ENCODE measurements around the gene PLIN3.
"Not testable (repeated sequence)": the region's sequence is repeated elsewhere in the genome, so short reads cannot be mapped to it uniquely, and the experiment has no call there.

The PLIN3 gene, protein sequence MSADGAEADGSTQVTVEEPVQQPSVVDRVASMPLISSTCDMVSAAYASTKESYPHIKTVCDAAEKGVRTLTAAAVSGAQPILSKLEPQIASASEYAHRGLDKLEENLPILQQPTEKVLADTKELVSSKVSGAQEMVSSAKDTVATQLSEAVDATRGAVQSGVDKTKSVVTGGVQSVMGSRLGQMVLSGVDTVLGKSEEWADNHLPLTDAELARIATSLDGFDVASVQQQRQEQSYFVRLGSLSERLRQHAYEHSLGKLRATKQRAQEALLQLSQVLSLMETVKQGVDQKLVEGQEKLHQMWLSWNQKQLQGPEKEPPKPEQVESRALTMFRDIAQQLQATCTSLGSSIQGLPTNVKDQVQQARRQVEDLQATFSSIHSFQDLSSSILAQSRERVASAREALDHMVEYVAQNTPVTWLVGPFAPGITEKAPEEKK

GRCh38 chr19:4867534-4868285 is at the start of gene PLIN3:
TSS of gene PLIN3 (minus strand) at chr19:4867667. CDS start at chr19:4861394, 6,273 bp downstream.
- peak; percentile 94 for DNase-seq (ENCODE audit: low spot score)

DNA sequence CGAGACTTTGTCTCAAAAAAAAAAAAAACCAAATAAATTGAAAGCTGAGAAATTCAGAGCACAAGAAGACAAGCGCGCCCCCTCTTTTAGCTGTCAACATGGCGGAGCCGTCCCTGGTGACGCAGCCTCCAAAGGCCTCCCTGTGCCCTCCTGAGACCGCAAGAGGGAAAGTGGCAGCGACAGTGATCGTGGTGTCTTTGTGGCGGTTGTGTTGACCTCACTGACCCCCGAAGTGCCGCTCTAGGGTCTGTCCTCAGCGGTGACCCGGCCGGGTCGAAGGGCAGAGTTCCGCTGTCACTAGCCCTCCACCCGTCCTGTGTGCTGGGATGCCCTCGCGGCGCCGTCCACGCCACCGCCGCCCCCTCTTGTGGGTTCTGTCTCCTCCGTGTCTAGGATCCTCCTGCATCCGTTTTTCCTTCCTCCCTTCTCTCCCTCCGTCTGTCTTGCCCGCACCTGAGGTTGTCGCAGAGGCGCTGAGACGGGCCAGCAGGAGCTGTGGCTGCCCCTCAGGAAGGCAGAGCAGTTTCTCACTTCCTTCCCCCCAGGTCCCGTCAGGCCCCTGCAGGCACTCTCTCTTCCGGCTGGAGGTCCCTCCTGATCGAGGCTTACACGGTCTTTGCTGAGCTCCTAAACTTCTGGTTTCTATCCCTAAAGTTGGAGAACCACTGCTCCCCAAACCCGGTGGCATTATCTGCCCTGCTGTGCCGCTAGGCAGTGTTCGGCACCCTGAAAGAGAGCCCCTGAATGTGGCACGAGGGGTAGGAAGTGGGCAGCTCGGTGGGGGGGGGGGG is 49.0 kb upstream of the PLIN3 start:
- DNase-seq (ENCODE audit: low spot score), result no peak

DNA sequence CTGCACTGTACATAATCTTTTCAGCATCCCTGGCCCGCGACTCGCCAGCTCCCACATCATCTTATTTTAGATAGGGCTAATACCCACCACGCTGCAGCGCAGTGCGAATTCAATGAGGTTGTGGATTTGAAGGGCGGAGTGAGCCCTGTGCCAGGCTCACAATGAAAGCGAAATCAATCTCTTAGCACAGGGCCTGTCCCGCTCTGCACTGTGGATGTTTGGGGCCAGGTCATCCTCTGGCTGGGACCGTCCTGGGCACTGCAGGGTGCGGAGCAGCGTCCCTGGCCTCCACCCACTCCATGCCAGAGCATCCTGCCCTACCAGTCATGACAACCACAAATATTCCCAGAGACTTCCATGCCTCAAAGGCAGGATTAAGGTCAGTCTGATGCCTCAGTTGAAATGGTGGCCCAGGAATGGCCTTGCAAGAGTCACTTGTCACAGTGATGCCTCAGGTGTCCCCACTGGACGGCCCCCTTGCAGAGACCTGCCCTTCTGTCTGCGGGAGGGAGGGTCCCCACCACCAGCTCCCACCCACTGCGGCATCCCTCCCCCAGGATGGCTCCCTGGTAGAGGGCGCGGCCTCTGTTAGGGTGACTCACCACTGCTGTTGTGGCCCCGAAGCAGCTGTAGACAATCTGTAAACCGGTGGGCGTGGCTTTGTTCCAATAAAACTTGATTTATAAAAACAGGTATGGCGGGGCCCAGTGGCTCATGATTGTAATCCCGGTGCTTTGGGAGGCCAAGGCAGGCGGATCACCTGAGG is 47.5 kb upstream of the PLIN3 start:
- peak; percentile 72 for DNase-seq (ENCODE audit: low spot score)

GRCh38 chr19:4913996-4914735 is 46.7 kb upstream of the PLIN3 start:
- DNase-seq (ENCODE audit: low spot score), result no peak

DNA sequence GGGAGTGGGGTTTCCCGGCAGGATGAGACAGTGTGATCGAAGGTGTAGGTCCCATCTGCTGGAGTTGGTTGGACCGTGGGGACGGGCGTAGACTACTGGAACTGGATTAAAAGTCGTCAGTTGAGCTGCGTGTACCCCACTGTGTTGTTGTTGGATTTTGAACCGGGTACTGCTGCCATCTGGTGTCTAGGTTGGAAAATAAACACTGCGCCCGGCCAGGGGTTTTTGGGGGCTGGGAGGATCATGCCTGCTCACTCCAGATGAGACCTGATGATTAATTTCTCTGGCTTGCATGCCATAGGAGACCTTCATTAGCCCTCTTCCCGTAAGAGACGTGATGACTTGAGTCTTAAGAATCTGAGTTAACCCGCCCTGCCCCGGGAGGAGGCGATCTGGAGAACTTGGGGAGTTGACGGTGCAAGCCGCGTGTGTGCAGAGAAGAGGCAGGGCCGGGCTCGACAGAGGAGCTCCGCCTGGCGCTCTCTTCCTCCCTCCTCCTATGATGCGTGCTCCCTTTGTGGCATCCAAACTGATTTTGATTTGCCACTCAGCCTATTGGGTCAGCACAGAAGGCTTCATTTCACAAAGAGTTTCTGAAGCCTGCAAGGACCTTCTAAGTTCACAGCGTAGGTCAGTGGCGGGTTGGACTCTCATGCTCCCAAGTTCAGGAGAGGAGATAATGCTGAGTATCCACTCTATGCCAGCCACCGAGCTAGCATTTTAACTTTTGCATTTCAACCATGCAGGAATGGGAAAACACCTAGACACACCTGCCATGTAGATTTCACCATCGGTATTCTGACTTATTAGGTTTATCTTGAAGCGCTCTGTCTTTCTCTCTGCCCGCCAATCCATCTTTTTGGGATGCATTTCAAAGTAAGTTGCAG is 44.6 kb upstream of the PLIN3 start:
- peak; percentile 85 for DNase-seq (ENCODE audit: low spot score)

- no peak for DNase-seq (ENCODE audit: low spot score)
Measured at GRCh38 chr19:4911314-4911713, 43.8 kb upstream of the PLIN3 start.

DNA sequence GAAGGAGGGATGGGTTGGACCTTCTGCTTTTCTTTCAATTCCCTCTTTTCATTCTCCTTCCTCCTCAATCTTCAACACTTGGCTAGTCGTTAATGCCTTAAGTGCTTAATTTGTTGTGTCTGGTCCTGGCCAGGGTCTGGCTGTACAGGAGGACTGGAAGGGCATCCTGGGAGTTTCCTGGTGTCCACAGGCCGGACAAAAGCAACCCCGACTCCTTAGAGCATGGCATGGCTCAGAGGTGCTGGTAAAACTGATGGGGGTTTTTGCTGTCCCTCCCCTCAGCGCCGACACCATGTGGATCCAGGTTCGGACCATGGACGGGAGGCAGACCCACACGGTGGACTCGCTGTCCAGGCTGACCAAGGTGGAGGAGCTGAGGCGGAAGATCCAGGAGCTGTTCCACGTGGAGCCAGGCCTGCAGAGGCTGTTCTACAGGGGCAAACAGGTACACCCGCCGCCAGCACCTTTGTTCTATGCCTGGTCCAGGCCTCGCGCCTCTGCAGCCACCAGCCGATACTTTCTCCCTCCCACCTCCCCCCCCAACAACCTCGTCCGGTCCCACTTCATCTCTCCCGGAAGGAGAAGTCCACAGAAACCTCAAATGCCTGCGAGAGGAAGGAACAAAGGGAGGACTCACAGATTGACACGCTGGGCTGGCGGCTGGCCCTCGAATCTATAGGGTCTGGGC is 43.3 kb upstream of the PLIN3 start:
- peak; percentile 54 for DNase-seq (ENCODE audit: low spot score)

DNA sequence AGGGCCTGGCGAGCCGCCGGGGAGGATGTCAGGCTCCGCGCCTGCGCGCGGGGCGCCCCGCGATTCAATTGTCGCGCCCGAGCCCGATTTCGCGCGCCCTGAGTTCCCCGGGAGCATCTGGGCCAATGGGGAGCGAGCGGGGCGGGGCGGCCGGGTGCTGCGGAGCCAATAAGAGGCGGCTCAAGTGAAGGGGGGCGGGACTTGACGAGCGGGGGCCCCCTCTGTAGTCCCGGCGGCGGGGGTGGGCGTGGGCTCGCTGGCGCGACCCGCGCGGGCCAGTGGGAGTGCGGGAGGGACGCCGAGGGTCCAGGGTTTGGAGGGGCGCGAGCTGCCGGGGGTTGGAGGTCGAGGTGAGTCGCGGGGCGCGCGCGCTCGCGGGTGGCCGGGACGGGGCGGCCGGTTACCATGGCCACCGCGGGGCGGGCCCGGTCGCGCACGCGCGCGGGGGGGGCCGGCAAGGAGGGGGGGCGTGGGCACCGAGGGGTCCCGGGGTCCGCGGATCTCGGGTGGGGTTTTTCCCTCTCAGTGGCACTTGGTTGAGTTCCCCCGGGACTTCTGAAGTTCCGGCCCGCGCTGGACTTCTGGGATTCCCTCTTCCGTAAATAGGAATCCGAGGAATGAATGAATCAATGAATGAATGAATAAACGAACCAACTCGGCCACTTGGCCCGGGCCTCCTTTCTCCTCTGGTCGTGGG is 42.6 kb upstream of the PLIN3 start:
- DNase-seq (ENCODE audit: low spot score), result peak; percentile 95

GRCh38 chr19:4909156-4909896 is 41.9 kb upstream of the PLIN3 start, which contains the start of gene UHRF1:
TSS of gene UHRF1 (plus strand) at chr19:4909501. CDS start at chr19:4910886, 1,385 bp downstream.
- DNase-seq (ENCODE audit: low spot score), result peak; percentile 82

DNA sequence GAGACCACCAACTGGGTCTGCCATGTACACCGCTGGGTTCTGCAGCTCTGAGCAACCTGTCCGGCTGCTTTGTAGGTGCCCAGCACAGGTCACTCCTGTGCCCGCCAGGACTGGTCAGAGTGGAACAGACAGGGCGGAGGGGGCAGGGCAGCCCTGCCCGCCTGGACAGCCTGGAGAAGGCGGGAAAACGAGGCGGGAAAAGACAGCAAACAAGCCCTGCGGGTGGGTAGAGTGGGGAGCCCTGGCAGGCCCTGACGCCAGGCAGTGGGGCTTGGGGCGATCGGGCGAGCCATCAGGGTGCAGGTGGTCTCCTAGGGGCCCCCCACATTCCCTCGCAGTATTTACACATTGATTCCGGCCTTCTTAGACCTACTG is 41.3 kb upstream of the PLIN3 start:
- DNase-seq (ENCODE audit: low spot score), result no peak

DNA sequence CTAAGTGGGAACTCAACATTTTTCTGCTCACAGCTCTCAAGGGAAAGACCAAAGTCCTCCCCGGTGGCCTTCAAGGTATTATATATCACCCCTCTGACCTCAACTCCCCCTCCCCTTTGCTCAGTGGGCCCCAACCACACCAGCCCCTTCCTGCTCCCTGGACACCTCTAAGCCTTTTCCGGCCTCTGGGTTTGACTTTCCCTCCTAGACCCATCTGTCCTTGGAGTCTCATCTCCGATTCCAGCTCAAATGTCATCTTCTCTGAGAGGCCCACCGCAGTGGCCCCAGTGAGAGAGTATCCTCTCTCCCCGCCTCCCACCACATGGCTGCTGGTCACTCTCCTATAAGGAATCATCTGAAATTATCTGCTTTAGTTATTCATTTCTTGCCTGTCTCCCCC is 40.9 kb upstream of the PLIN3 start:
- no peak for DNase-seq (ENCODE audit: low spot score)

- DNase-seq (ENCODE audit: low spot score), result no peak
Measured at GRCh38 chr19:4906963-4907362, 39.5 kb upstream of the PLIN3 start.

DNA sequence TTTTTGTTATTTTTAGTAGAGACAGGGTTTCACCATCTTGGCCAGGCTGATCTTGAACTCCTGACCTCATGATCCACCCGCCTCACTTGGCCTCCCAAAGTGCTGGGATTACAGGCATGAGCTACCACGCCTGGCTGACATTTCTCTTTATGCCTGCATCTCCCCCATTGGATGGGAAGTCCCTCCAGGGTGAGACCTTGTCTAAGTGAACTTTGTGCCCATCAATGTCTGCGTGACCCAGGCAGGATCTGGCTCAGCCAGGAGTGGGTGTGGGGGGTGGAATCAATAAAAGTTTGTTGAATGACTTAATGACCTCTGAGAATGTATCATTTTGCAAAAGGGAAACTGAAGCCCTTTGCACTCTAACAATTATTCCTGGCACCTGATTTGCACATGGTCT is 37.0 kb upstream of the PLIN3 start:
- DNase-seq (ENCODE audit: low spot score), result no peak

- no peak for DNase-seq (ENCODE audit: low spot score)
Measured at GRCh38 chr19:4902796-4903195, 35.3 kb upstream of the PLIN3 start, which contains the start of gene ARRDC5. TSS of gene ARRDC5 (minus strand) at chr19:4902896. CDS start at chr19:4902825, 71 bp downstream.

- DNase-seq (ENCODE audit: low spot score), result not testable (repeated sequence)
Measured at GRCh38 chr19:4900879-4901278, 33.4 kb upstream of the PLIN3 start.

- no peak for DNase-seq (ENCODE audit: low spot score)
Measured at GRCh38 chr19:4897146-4897545, 29.7 kb upstream of the PLIN3 start.

- no peak for DNase-seq (ENCODE audit: low spot score)
Measured at GRCh38 chr19:4896372-4896771, 28.9 kb upstream of the PLIN3 start.

GRCh38 chr19:4892962-4893361 is 25.5 kb upstream of the PLIN3 start:
- DNase-seq (ENCODE audit: low spot score), result not testable (repeated sequence)
